ENCODE results near the gene ZBTB6. TPM values are rescaled to one million over a fixed set of nuclear protein-coding genes. Genes with fewer than 3 reads are reported as not detected.

Gene ZBTB6
- total RNA-seq, 3 donors from 2014 or later (not counting 1 experiment from before 2014, with no cell fraction given) = 4.7 to 6.6 (median 5.8) TPM

- no peaks in the 10 kb centered on the region for H3K9me3 Mint-ChIP-seq
- no peak overlapping the region for H3K27ac ChIP-seq (ENCODE audit: low read length)
- H3K36me3 Mint-ChIP-seq = no peaks in the 10 kb centered on the region
- DNase-seq (no peak), ATAC-seq (no peak)
- no peak overlapping the region for H3K27ac Mint-ChIP-seq
- intact Hi-C loops (cut with micrococcal nuclease) = no loop called here
- TF ChIP-seq CTCF (IDR thresholded peaks at IDR 0.05) = no peak
- no peak overlapping the region for H3K4me3 Mint-ChIP-seq
- H3K27me3 ChIP-seq (ENCODE audit: control insufficient read depth, insufficient read depth, low read length) = no peaks in the 10 kb centered on the region
- WGBS (ENCODE audit: insufficient coverage) = 80% methylated on average over 1 of the region's 1 CpG
- no peaks in the 10 kb centered on the region for H3K9me3 ChIP-seq (ENCODE audit: control insufficient read depth, insufficient read depth, low read length)
- peaks cover 28 to 42% of the 10 kb centered on the region in 2 donors for H3K4me1 Mint-ChIP-seq
- no peaks in the 10 kb centered on the region for H3K27me3 Mint-ChIP-seq (ENCODE audit: low read depth in 2 of 2)
- no peaks in the 10 kb centered on the region for H3K36me3 ChIP-seq (ENCODE audit: control insufficient read depth, insufficient read depth, low read length)
- no peak overlapping the region for H3K4me3 ChIP-seq (ENCODE audit: low read length)
- H3K4me1 ChIP-seq (ENCODE audit: control insufficient read depth, insufficient read depth, low read length) = no peaks in the 10 kb centered on the region
Observed at GRCh38 chr9:122951056-122951455, 37.9 kb upstream of the ZBTB6 start.

- 96% methylated on average over 3 of the region's 3 CpGs for WGBS (ENCODE audit: insufficient coverage)
- peaks cover 35 to 44% of the 10 kb centered on the region in 2 donors for H3K4me1 Mint-ChIP-seq
- H3K4me3 ChIP-seq (ENCODE audit: low read length) = no peak overlapping the region
Observed at GRCh38 chr9:122950263-122950662, 37.1 kb upstream of the ZBTB6 start.

GRCh38 chr9:122949696-122950095, 36.6 kb upstream of the ZBTB6 start:
- no peak overlapping the region for H3K27ac Mint-ChIP-seq
- Histone ChIP-seq H3K4me1 (ENCODE audit: control insufficient read depth, insufficient read depth, low read length) (no peaks in the 10 kb centered on the region), H3K27ac (ENCODE audit: low read length) (no peak overlapping the region), H3K4me3 (ENCODE audit: low read length) (no peak overlapping the region), H3K27me3 (ENCODE audit: control insufficient read depth, insufficient read depth, low read length) (no peaks in the 10 kb centered on the region), H3K36me3 (ENCODE audit: control insufficient read depth, insufficient read depth, low read length) (no peaks in the 10 kb centered on the region), H3K9me3 (ENCODE audit: control insufficient read depth, insufficient read depth, low read length) (no peaks in the 10 kb centered on the region)
- no peak for DNase-seq
- H3K27me3 Mint-ChIP-seq (ENCODE audit: low read depth in 2 of 2) = no peaks in the 10 kb centered on the region
- H3K36me3 Mint-ChIP-seq = no peaks in the 10 kb centered on the region
- no peak for ATAC-seq
- 93% methylated on average over 1 of the region's 1 CpG for WGBS (ENCODE audit: insufficient coverage)
- TF ChIP-seq CTCF (IDR thresholded peaks at IDR 0.05) = no peak
- no peaks in the 10 kb centered on the region for H3K9me3 Mint-ChIP-seq
- H3K4me1 Mint-ChIP-seq = peaks cover 33 to 40% of the 10 kb centered on the region in 2 donors
- intact Hi-C loops (cut with micrococcal nuclease) = no loop called here
- no peak overlapping the region for H3K4me3 Mint-ChIP-seq

More at GRCh38 chr9:122950263-122950662, 37.1 kb upstream of the ZBTB6 start:
- Mint-ChIP-seq H3K27ac (no peak overlapping the region), H3K9me3 (no peaks in the 10 kb centered on the region), H3K36me3 (no peaks in the 10 kb centered on the region), H3K4me3 (no peak overlapping the region), H3K27me3 (ENCODE audit: low read depth in 2 of 2) (no peaks in the 10 kb centered on the region)
- no peak for TF ChIP-seq CTCF (IDR thresholded peaks at IDR 0.05)
- H3K27me3 ChIP-seq (ENCODE audit: control insufficient read depth, insufficient read depth, low read length) = no peaks in the 10 kb centered on the region
- no peak overlapping the region for H3K27ac ChIP-seq (ENCODE audit: low read length)
- intact Hi-C loops (cut with micrococcal nuclease) = no loop called here
- no peaks in the 10 kb centered on the region for H3K4me1 ChIP-seq (ENCODE audit: control insufficient read depth, insufficient read depth, low read length)
- H3K36me3 ChIP-seq (ENCODE audit: control insufficient read depth, insufficient read depth, low read length) = no peaks in the 10 kb centered on the region
- ATAC-seq = no peak
- no peaks in the 10 kb centered on the region for H3K9me3 ChIP-seq (ENCODE audit: control insufficient read depth, insufficient read depth, low read length)
- DNase-seq = no peak

- Mint-ChIP-seq H3K27ac (no peak overlapping the region), H3K4me1 (peaks cover 27 to 34% of the 10 kb centered on the region in 2 donors), H3K4me3 (no peak overlapping the region), H3K36me3 (no peaks in the 10 kb centered on the region), H3K9me3 (no peaks in the 10 kb centered on the region), H3K27me3 (ENCODE audit: low read depth in 2 of 2) (no peaks in the 10 kb centered on the region)
- ATAC-seq = peak in 1 of 3 donors; percentile 43
- Histone ChIP-seq H3K4me3 (ENCODE audit: low read length) (no peak overlapping the region), H3K4me1 (ENCODE audit: control insufficient read depth, insufficient read depth, low read length) (no peaks in the 10 kb centered on the region), H3K36me3 (ENCODE audit: control insufficient read depth, insufficient read depth, low read length) (no peaks in the 10 kb centered on the region), H3K27ac (ENCODE audit: low read length) (no peak overlapping the region), H3K27me3 (ENCODE audit: control insufficient read depth, insufficient read depth, low read length) (no peaks in the 10 kb centered on the region), H3K9me3 (ENCODE audit: control insufficient read depth, insufficient read depth, low read length) (no peaks in the 10 kb centered on the region)
- WGBS (ENCODE audit: insufficient coverage) = 94% methylated on average over 2 of the region's 3 CpGs
- intact Hi-C loops (cut with micrococcal nuclease) = no loop called here
- DNase-seq = no peak
- TF ChIP-seq CTCF (IDR thresholded peaks at IDR 0.05) = no peak
Observed at GRCh38 chr9:122948313-122948712, 35.2 kb upstream of the ZBTB6 start.

Data from natural killer cell (primary cell).